Measurements from ENCODE around the gene PPP1R3G.

The PPP1R3G gene

GRCh38 chr6:5082487-5083306, 2.4 kb upstream of the PPP1R3G start:
- TF ChIP-seq, protein P1, sequence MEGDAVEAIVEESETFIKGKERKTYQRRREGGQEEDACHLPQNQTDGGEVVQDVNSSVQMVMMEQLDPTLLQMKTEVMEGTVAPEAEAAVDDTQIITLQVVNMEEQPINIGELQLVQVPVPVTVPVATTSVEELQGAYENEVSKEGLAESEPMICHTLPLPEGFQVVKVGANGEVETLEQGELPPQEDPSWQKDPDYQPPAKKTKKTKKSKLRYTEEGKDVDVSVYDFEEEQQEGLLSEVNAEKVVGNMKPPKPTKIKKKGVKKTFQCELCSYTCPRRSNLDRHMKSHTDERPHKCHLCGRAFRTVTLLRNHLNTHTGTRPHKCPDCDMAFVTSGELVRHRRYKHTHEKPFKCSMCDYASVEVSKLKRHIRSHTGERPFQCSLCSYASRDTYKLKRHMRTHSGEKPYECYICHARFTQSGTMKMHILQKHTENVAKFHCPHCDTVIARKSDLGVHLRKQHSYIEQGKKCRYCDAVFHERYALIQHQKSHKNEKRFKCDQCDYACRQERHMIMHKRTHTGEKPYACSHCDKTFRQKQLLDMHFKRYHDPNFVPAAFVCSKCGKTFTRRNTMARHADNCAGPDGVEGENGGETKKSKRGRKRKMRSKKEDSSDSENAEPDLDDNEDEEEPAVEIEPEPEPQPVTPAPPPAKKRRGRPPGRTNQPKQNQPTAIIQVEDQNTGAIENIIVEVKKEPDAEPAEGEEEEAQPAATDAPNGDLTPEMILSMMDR (IDR thresholded peaks at IDR 0.05), result no peak
- H3K9me3 Mint-ChIP-seq, result peaks cover 14% of the 10 kb centered on the region
- no peak for DNase-seq
- no peak overlapping the region for H3K4me3 Mint-ChIP-seq
- no peak overlapping the region for H3K27ac Mint-ChIP-seq
- H3K36me3 Mint-ChIP-seq (ENCODE audit: low read depth), result peaks cover 5% of the 10 kb centered on the region
- peaks cover 5% of the 10 kb centered on the region for H3K4me1 Mint-ChIP-seq
- peaks cover 70% of the 10 kb centered on the region for H3K27me3 Mint-ChIP-seq (ENCODE audit: low read depth, poor library complexity)

DNA sequence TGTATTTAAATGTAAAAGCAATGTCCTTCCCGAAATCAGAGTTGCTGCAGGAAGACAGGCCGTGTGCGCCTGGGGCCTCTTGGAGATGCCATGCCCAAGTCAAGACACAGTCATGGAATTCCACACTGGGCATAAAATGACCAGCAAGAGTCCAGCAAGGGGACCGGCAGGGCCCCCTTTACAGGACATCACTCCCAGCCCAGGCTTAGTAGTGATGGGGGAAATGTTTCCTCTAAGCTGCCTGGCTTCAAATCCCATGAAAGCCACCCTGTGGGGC, 1.9 kb upstream of the PPP1R3G start:
- Mint-ChIP-seq H3K4me1 (peaks cover 5% of the 10 kb centered on the region), H3K27me3 (ENCODE audit: low read depth, poor library complexity) (peaks cover 73% of the 10 kb centered on the region), H3K4me3 (no peak overlapping the region), H3K27ac (no peak overlapping the region), H3K36me3 (ENCODE audit: low read depth) (peaks cover 5% of the 10 kb centered on the region), H3K9me3 (peaks cover 14% of the 10 kb centered on the region)
- DNase-seq, result no peak
- TF ChIP-seq, protein P1 (IDR thresholded peaks at IDR 0.05), result no peak

DNA sequence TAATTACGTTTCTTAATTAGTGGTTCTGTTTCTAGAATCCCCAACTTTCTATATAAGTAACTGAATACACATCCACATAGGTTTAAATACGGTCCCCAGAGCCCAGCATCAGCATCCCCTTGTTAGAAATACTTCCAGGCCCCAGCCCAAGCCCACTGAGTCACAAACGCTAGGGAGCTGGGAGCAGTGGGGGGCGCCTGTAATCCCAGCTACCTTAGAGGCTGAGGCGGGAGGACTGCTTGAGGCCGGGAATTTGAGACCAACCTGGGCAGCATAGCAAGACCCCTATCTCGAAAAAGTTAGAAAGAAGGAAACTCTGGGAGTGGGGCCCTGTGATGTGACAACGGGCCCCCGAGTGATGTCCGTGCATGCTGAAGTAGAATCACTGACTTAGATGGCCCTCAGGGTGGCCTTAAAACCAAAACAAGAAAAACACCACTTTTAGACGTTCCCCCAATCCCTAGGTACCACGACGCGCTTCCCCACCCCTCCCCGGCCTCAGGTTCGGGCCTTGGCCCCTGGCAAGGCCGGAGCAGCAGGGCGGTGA, 1.3 kb upstream of the PPP1R3G start:
- H3K27me3 Mint-ChIP-seq (ENCODE audit: low read depth, poor library complexity), result peaks cover 79% of the 10 kb centered on the region
- no peak overlapping the region for H3K27ac Mint-ChIP-seq
- peaks cover 5% of the 10 kb centered on the region for H3K36me3 Mint-ChIP-seq (ENCODE audit: low read depth)
- TF ChIP-seq, protein P1 (IDR thresholded peaks at IDR 0.05), result no peak
- DNase-seq, result no peak
- peak overlapping the region; percentile 68 for H3K4me3 Mint-ChIP-seq
- H3K4me1 Mint-ChIP-seq, result peaks cover 5% of the 10 kb centered on the region
- H3K9me3 Mint-ChIP-seq, result peaks cover 13% of the 10 kb centered on the region

- H3K36me3 Mint-ChIP-seq (ENCODE audit: low read depth), result peaks cover 3% of the 10 kb centered on the region
- H3K27me3 Mint-ChIP-seq (ENCODE audit: low read depth, poor library complexity), result peaks cover 76% of the 10 kb centered on the region
- H3K27ac Mint-ChIP-seq, result no peak overlapping the region
- peaks cover 5% of the 10 kb centered on the region for H3K4me1 Mint-ChIP-seq
- peak overlapping the region; percentile 85 for H3K4me3 Mint-ChIP-seq
- TF ChIP-seq, protein P1 (IDR thresholded peaks at IDR 0.05), result no peak
- H3K9me3 Mint-ChIP-seq, result peaks cover 8% of the 10 kb centered on the region
- DNase-seq, result peak; percentile 56
These were observed 771 bp upstream of the PPP1R3G start for GRCh38 chr6:5084360-5084780.

GRCh38 chr6:5085648-5086293, 630 bp downstream of the PPP1R3G start:
- H3K9me3 Mint-ChIP-seq, result no peaks in the 10 kb centered on the region
- peaks cover 18% of the 10 kb centered on the region for H3K4me1 Mint-ChIP-seq
- TF ChIP-seq, protein P1 (IDR thresholded peaks at IDR 0.05), result no peak
- H3K27ac Mint-ChIP-seq, result no peak overlapping the region
- peak; percentile 74 for DNase-seq
- no peaks in the 10 kb centered on the region for H3K36me3 Mint-ChIP-seq (ENCODE audit: low read depth)
- H3K4me3 Mint-ChIP-seq, result peak overlapping the region; percentile 74
- H3K27me3 Mint-ChIP-seq (ENCODE audit: low read depth, poor library complexity), result peaks cover 79% of the 10 kb centered on the region

All from nephron progenitor cell (in vitro differentiated cells).